ENCODE data around the gene TMEM101.

The TMEM101 gene

GRCh38 chr17:44012874-44013273 is 1.9 kb downstream of the TMEM101 start:
- no peak for TF ChIP-seq JUND (IDR thresholded peaks at IDR 0.05; ENCODE audit: low read depth)
- in situ Hi-C loops (cut with HindIII; ENCODE audit: low pct_unique_long_range_greater_than_20kb, low sequenced_read_pairs): no loop called here
- no peak for DNase-seq (ENCODE audit: low read depth in 1 of 2, low spot score in 1 of 2)

- TF ChIP-seq JUND (IDR thresholded peaks at IDR 0.05; ENCODE audit: low read depth): no peak
- in situ Hi-C loops (cut with HindIII; ENCODE audit: low pct_unique_long_range_greater_than_20kb, low sequenced_read_pairs): no loop called here
- no peak for DNase-seq (ENCODE audit: low read depth in 1 of 2, low spot score in 1 of 2)
These were observed 2.4 kb downstream of the TMEM101 start for GRCh38 chr17:44012391-44012790.

GRCh38 chr17:44011876-44012275 is 2.9 kb downstream of the TMEM101 start:
- TF ChIP-seq JUND (IDR thresholded peaks at IDR 0.05; ENCODE audit: low read depth): no peak
- DNase-seq (ENCODE audit: low read depth in 1 of 2, low spot score in 1 of 2): no peak
- in situ Hi-C loops (cut with HindIII; ENCODE audit: low pct_unique_long_range_greater_than_20kb, low sequenced_read_pairs): no loop called here

GRCh38 chr17:44010966-44011647 is 3.7 kb downstream of the TMEM101 start:
- TF ChIP-seq JUND (IDR thresholded peaks at IDR 0.05; ENCODE audit: low read depth): no peak
- no peak for DNase-seq (ENCODE audit: low read depth in 1 of 2, low spot score in 1 of 2)
- in situ Hi-C loops (cut with HindIII; ENCODE audit: low pct_unique_long_range_greater_than_20kb, low sequenced_read_pairs): no loop called here

GRCh38 chr17:44008205-44008909 is 6.4 kb downstream of the TMEM101 start:
- no peak for TF ChIP-seq JUND (IDR thresholded peaks at IDR 0.05; ENCODE audit: low read depth)
- no peak for DNase-seq (ENCODE audit: low read depth in 1 of 2, low spot score in 1 of 2)
- in situ Hi-C loops (cut with HindIII; ENCODE audit: low pct_unique_long_range_greater_than_20kb, low sequenced_read_pairs): no loop called here

- peak in 1 of 2 experiments; percentile 38 for DNase-seq (ENCODE audit: low read depth in 1 of 2, low spot score in 1 of 2)
- in situ Hi-C loops (cut with HindIII; ENCODE audit: low pct_unique_long_range_greater_than_20kb, low sequenced_read_pairs): no loop called here
These were observed 7.2 kb downstream of the TMEM101 start for GRCh38 chr17:44007346-44008204.

GRCh38 chr17:44006598-44007345 is 8.0 kb downstream of the TMEM101 start:
- peak; percentile 92 to 98 for DNase-seq (ENCODE audit: low read depth in 1 of 2, low spot score in 1 of 2)
- TF ChIP-seq JUND (IDR thresholded peaks at IDR 0.05; ENCODE audit: low read depth): no peak
- in situ Hi-C loops (cut with HindIII; ENCODE audit: low pct_unique_long_range_greater_than_20kb, low sequenced_read_pairs): no loop called here

More at GRCh38 chr17:44007346-44008204, 7.2 kb downstream of the TMEM101 start:
- TF ChIP-seq JUND (IDR thresholded peaks at IDR 0.05; ENCODE audit: low read depth): no peak

- no peak for TF ChIP-seq JUND (IDR thresholded peaks at IDR 0.05; ENCODE audit: low read depth)
- in situ Hi-C loops (cut with HindIII; ENCODE audit: low pct_unique_long_range_greater_than_20kb, low sequenced_read_pairs): no loop called here
- DNase-seq (ENCODE audit: low read depth in 1 of 2, low spot score in 1 of 2): no peak
These were observed 8.5 kb downstream of the TMEM101 start for GRCh38 chr17:44006272-44006597.

GRCh38 chr17:44005527-44006271 is 9.1 kb downstream of the TMEM101 start:
- no peak for DNase-seq (ENCODE audit: low read depth in 1 of 2, low spot score in 1 of 2)
- in situ Hi-C loops (cut with HindIII; ENCODE audit: low pct_unique_long_range_greater_than_20kb, low sequenced_read_pairs): no loop called here
- TF ChIP-seq JUND (IDR thresholded peaks at IDR 0.05; ENCODE audit: low read depth): no peak

- TF ChIP-seq JUND (IDR thresholded peaks at IDR 0.05; ENCODE audit: low read depth): no peak
- in situ Hi-C loops (cut with HindIII; ENCODE audit: low pct_unique_long_range_greater_than_20kb, low sequenced_read_pairs): no loop called here
- DNase-seq (ENCODE audit: low read depth in 1 of 2, low spot score in 1 of 2): no peak
These were observed 9.8 kb downstream of the TMEM101 start for GRCh38 chr17:44004761-44005526.
